Measurements from ENCODE around the gene ZNF653. TPM values are rescaled to one million over a fixed set of nuclear protein-coding genes. Genes with fewer than 3 reads are reported as not detected.
A peak's percentile ranks its signal among the peaks of the same experiment; 100 is the strongest.

ZNF653 gene
- total RNA-seq, 1 experiment from 2014 or later: 10.3 TPM

DNA sequence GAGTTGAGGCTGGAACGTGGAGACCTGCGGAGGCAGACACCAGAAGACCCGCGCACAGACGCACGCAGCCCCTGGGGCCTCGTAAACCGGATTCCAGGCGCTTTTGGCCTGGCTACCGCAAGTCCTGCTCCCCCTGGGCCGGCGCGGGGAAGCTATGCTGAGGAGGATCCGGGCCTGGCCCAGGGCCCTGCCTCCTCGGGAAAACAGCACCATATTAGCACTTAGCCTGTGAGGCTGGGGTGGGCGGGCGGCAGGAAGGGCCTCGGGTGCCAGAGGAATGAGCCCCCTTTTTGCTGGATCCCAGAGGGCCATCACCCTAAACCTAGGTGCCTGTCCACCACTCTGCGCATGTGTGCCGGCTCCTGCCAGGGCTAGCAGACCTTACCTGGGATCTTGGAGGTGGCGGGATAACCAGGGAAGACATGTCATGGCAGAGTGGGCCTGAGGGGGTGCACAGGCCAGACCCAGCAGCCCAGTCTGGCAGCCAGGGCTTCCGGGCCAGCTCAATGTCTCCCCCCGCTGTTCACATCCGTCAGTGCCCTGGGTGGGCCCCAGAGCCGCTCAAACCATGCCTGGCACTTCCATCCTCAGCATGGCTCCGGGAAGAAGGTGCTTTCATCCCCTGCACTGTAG, 46.1 kb upstream of the ZNF653 start:
- H3K27ac Mint-ChIP-seq: no peak overlapping the region
- no peaks in the 10 kb centered on the region for H3K27me3 Mint-ChIP-seq (ENCODE audit: low read depth)
- TF ChIP-seq, protein P1, sequence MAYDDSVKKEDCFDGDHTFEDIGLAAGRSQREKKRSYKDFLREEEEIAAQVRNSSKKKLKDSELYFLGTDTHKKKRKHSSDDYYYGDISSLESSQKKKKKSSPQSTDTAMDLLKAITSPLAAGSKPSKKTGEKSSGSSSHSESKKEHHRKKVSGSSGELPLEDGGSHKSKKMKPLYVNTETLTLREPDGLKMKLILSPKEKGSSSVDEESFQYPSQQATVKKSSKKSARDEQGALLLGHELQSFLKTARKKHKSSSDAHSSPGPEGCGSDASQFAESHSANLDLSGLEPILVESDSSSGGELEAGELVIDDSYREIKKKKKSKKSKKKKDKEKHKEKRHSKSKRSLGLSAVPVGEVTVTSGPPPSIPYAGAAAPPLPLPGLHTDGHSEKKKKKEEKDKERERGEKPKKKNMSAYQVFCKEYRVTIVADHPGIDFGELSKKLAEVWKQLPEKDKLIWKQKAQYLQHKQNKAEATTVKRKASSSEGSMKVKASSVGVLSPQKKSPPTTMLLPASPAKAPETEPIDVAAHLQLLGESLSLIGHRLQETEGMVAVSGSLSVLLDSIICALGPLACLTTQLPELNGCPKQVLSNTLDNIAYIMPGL (CRISPR knock-in tag; IDR thresholded peaks at IDR 0.05): peak; percentile 53; the same call in 1 of the 2 replicates
- TF ChIP-seq ZNF317 (CRISPR knock-in tag; IDR thresholded peaks at IDR 0.05; ENCODE audit: borderline replicate concordance, low read depth) (no peak), MXD4 (CRISPR knock-in tag; IDR thresholded peaks at IDR 0.05; ENCODE audit: borderline replicate concordance) (no peak), ZNF416 (CRISPR knock-in tag; IDR thresholded peaks at IDR 0.05) (no peak), FOXP1 (CRISPR knock-in tag; IDR thresholded peaks at IDR 0.05; ENCODE audit: borderline replicate concordance) (no peak), ZNF232 (CRISPR knock-in tag; IDR thresholded peaks at IDR 0.05) (no peak), IRF2 (CRISPR knock-in tag; IDR thresholded peaks at IDR 0.05; ENCODE audit: borderline replicate concordance, low read depth) (no peak), RORB (CRISPR knock-in tag; IDR thresholded peaks at IDR 0.05) (no peak), ZNF396 (CRISPR knock-in tag; IDR thresholded peaks at IDR 0.05; ENCODE audit: borderline replicate concordance) (no peak), TP53 (CRISPR knock-in tag; IDR thresholded peaks at IDR 0.05) (no peak)
- TF ChIP-seq, protein P2, sequence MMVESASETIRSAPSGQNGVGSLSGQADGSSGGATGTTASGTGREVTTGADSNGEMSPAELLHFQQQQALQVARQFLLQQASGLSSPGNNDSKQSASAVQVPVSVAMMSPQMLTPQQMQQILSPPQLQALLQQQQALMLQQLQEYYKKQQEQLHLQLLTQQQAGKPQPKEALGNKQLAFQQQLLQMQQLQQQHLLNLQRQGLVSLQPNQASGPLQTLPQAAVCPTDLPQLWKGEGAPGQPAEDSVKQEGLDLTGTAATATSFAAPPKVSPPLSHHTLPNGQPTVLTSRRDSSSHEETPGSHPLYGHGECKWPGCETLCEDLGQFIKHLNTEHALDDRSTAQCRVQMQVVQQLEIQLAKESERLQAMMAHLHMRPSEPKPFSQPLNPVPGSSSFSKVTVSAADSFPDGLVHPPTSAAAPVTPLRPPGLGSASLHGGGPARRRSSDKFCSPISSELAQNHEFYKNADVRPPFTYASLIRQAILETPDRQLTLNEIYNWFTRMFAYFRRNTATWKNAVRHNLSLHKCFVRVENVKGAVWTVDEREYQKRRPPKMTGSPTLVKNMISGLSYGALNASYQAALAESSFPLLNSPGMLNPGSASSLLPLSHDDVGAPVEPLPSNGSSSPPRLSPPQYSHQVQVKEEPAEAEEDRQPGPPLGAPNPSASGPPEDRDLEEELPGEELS (CRISPR knock-in tag; IDR thresholded peaks at IDR 0.05): no peak
- TF ChIP-seq, protein P3, sequence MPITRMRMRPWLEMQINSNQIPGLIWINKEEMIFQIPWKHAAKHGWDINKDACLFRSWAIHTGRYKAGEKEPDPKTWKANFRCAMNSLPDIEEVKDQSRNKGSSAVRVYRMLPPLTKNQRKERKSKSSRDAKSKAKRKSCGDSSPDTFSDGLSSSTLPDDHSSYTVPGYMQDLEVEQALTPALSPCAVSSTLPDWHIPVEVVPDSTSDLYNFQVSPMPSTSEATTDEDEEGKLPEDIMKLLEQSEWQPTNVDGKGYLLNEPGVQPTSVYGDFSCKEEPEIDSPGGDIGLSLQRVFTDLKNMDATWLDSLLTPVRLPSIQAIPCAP (CRISPR knock-in tag; IDR thresholded peaks at IDR 0.05): no peak
- TF ChIP-seq, protein P4, sequence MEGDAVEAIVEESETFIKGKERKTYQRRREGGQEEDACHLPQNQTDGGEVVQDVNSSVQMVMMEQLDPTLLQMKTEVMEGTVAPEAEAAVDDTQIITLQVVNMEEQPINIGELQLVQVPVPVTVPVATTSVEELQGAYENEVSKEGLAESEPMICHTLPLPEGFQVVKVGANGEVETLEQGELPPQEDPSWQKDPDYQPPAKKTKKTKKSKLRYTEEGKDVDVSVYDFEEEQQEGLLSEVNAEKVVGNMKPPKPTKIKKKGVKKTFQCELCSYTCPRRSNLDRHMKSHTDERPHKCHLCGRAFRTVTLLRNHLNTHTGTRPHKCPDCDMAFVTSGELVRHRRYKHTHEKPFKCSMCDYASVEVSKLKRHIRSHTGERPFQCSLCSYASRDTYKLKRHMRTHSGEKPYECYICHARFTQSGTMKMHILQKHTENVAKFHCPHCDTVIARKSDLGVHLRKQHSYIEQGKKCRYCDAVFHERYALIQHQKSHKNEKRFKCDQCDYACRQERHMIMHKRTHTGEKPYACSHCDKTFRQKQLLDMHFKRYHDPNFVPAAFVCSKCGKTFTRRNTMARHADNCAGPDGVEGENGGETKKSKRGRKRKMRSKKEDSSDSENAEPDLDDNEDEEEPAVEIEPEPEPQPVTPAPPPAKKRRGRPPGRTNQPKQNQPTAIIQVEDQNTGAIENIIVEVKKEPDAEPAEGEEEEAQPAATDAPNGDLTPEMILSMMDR (IDR thresholded peaks at IDR 0.05): peak; percentile 35; the same call in 1 of the 2 replicates
- TF ChIP-seq, protein P5, sequence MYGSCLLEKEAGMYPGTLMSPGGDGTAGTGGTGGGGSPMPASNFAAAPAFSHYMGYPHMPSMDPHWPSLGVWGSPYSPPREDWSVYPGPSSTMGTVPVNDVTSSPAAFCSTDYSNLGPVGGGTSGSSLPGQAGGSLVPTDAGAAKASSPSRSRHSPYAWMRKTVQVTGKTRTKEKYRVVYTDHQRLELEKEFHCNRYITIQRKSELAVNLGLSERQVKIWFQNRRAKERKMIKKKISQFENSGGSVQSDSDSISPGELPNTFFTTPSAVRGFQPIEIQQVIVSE (CRISPR knock-in tag; IDR thresholded peaks at IDR 0.05; ENCODE audit: borderline replicate concordance): no peak
- ChIA-PET CTCF (interaction anchor here (0.6 to 1.6 kb wide), 15 partner anchors 10 to 168 kb away, joined by 3 to 12 read pairs (median 4); partner anchors contain the start of genes CNN1 and EPOR), POLR2A (interaction anchor here (1.2 kb wide), 1 partner anchor 13 kb away, joined by 3 read pairs; the partner anchor contains the start of gene CNN1)
- H3K4me1 Mint-ChIP-seq: no peaks in the 10 kb centered on the region
- DNase-seq (ENCODE audit: low spot score): peak; percentile 73
- H3K9me3 Mint-ChIP-seq: no peaks in the 10 kb centered on the region
- no peak overlapping the region for H3K4me3 Mint-ChIP-seq
- peak; percentile 95 for ATAC-seq
- H3K36me3 Mint-ChIP-seq: peaks cover 13% of the 10 kb centered on the region

DNA sequence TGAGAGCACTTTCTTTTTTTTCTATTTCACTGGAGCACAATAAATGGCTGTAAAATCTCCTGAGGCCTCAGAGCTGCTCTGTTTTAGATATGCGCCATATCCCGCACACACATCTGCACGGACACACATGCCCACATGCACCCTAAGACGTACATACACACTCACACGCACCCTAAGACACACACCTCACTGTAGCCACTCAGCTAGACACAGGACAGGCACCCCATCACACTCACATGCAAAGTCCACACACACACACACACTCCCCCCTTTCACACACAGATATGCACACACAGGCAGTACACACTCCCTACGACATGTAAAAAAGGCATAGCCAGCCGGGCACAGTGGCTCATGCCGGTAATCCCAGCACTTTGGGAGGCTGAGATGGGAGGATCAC, 44.6 kb upstream of the ZNF653 start:
- CTCF ChIA-PET: no interaction called here
- TF ChIP-seq SMAD3 (CRISPR knock-in tag; IDR thresholded peaks at IDR 0.05; ENCODE audit: borderline replicate concordance) (no peak), CREB1 (CRISPR knock-in tag; IDR thresholded peaks at IDR 0.05) (no peak), MYBL2 (CRISPR knock-in tag; IDR thresholded peaks at IDR 0.05) (no peak), ZNF396 (CRISPR knock-in tag; IDR thresholded peaks at IDR 0.05; ENCODE audit: borderline replicate concordance) (no peak), ZNF232 (CRISPR knock-in tag; IDR thresholded peaks at IDR 0.05) (no peak), ATF1 (CRISPR knock-in tag; IDR thresholded peaks at IDR 0.05) (no peak), JUN (CRISPR knock-in tag; IDR thresholded peaks at IDR 0.05) (no peak), JAZF1 (CRISPR knock-in tag; IDR thresholded peaks at IDR 0.05) (no peak)
- TF ChIP-seq, protein P6, sequence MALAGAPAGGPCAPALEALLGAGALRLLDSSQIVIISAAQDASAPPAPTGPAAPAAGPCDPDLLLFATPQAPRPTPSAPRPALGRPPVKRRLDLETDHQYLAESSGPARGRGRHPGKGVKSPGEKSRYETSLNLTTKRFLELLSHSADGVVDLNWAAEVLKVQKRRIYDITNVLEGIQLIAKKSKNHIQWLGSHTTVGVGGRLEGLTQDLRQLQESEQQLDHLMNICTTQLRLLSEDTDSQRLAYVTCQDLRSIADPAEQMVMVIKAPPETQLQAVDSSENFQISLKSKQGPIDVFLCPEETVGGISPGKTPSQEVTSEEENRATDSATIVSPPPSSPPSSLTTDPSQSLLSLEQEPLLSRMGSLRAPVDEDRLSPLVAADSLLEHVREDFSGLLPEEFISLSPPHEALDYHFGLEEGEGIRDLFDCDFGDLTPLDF (CRISPR knock-in tag; IDR thresholded peaks at IDR 0.05): no peak
- TF ChIP-seq, protein P7, sequence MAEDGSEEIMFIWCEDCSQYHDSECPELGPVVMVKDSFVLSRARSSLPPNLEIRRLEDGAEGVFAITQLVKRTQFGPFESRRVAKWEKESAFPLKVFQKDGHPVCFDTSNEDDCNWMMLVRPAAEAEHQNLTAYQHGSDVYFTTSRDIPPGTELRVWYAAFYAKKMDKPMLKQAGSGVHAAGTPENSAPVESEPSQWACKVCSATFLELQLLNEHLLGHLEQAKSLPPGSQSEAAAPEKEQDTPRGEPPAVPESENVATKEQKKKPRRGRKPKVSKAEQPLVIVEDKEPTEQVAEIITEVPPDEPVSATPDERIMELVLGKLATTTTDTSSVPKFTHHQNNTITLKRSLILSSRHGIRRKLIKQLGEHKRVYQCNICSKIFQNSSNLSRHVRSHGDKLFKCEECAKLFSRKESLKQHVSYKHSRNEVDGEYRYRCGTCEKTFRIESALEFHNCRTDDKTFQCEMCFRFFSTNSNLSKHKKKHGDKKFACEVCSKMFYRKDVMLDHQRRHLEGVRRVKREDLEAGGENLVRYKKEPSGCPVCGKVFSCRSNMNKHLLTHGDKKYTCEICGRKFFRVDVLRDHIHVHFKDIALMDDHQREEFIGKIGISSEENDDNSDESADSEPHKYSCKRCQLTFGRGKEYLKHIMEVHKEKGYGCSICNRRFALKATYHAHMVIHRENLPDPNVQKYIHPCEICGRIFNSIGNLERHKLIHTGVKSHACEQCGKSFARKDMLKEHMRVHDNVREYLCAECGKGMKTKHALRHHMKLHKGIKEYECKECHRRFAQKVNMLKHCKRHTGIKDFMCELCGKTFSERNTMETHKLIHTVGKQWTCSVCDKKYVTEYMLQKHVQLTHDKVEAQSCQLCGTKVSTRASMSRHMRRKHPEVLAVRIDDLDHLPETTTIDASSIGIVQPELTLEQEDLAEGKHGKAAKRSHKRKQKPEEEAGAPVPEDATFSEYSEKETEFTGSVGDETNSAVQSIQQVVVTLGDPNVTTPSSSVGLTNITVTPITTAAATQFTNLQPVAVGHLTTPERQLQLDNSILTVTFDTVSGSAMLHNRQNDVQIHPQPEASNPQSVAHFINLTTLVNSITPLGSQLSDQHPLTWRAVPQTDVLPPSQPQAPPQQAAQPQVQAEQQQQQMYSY (CRISPR knock-in tag; IDR thresholded peaks at IDR 0.05): no peak

More for the DNA sequence above, 44.6 kb upstream of the ZNF653 start:
- no peaks in the 10 kb centered on the region for H3K9me3 Mint-ChIP-seq
- H3K4me3 Mint-ChIP-seq: no peak overlapping the region
- DNase-seq (ENCODE audit: low spot score): no peak
- POLR2A ChIA-PET: interaction anchor here (0.9 kb wide), 1 partner anchor 21 kb away, joined by 4 read pairs; the partner anchor contains the start of gene ECSIT
- peaks cover 10% of the 10 kb centered on the region for H3K36me3 Mint-ChIP-seq
- 0 out of 2 replicates have a peak overlapping the region, but pooled peaks have one; percentile 60 for H3K27ac Mint-ChIP-seq
- ATAC-seq: no peak
- no peaks in the 10 kb centered on the region for H3K27me3 Mint-ChIP-seq (ENCODE audit: low read depth)
- H3K4me1 Mint-ChIP-seq: no peaks in the 10 kb centered on the region
